GM19463 (cell line): ENCODE measurements around the gene SCN10A.

ENCODE experiments used
- ATAC-seq: cut with Tn5 transposase; IDR thresholded peaks from one replicate; pipeline ENCODE4 v1.9.1; 2021; ENCODE audit warnings: mild to moderate bottlenecking, moderate library complexity; ENCODE audit not compliant: unreplicated experiment

Gene SCN10A

DNA sequence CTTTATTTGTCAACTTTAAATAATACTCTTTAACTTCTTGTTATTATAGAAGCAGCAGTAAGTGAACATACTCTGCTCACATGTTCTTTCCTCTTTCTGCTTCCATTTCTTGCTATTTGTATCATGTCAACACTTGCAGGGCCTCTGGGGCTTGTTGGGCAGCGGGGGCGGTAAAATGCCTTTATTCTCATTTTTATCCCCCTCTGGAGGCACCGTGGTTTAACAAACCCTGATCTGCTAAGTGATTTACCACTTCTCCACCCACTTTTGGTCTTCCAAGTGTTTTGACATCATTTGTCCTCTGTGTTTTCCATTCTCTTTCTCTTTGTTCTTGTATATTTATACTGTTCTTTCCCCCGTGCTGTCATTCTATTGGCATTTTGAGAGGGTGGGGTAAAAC is 33.9 kb downstream of the SCN10A start:
- no peak for ATAC-seq

DNA sequence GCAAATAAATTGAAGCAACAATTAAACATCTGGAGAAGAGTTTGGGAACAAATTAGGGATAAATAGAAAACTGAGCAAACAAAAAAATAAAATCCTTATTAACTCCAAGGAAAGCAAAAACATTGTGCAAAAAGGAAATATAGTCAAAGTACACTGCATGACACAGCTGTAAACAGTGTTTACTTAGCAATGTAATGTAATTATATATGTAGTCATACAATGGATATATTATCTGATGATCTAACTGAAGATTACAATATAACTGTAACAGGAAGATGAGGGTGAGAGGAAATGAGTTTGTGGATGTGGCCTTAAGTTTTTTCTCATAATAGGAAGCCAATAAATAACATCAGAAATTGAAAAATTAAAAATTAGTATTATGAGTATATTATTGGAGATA is 42.5 kb downstream of the SCN10A start:
- ATAC-seq, result no peak

DNA sequence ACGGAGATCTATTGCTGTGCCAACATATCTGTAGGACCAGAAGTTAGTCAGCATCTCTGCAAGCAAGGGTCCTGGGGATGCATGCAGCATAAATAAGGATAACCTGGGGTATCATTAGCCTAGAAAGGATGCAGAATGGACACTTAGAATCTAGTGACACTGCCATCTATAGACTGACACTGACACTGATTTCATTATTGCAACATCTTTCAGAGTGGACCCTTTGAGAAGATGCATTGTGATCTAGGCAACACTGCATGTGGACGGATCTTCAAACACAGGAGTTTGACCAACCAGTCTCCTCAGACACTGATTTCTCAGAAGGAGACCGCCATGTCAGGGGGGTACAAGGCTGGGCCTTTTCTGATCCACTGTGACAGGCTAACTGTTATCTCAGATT is 52.4 kb downstream of the SCN10A start:
- no peak for ATAC-seq

DNA sequence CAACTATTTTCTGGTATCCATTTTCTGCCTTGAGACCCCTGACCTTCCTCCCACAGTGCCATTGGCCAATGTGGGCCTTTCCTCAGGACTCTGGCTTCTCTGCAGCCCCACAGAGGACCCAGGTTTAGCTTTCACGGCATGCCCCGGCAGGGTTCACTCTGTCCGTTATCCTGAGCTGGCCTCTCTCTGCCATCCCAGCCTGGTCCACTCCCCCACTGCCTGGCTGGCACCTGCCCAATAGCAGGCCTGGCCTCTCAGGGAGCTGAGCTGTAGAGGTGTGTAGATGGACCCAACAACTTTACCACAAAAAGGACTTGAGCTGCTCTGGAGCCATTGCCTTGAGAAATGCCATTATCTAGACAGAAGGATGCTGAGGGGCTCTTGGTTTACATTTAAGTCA is 57.5 kb downstream of the SCN10A start:
- ATAC-seq, result no peak

DNA sequence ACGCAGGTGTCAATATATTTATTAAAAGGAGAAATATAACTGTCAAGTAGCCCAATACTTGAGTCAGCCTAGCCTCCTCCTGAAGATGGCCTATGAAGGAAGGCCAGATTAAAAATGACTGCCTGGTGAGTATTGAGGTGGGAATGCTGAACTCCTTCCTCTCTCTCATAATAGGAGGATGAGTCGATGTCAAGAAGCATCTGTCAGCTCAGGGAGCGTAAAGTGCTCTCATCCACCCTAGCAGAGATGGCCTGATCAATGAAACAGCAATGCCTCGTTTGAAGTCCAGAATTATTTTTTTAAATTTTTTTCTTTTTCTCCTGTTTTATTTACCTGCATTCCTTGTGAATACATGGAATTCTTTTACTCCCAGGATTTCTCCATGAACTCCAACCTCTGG is 58.3 kb downstream of the SCN10A start:
- ATAC-seq, result no peak

DNA sequence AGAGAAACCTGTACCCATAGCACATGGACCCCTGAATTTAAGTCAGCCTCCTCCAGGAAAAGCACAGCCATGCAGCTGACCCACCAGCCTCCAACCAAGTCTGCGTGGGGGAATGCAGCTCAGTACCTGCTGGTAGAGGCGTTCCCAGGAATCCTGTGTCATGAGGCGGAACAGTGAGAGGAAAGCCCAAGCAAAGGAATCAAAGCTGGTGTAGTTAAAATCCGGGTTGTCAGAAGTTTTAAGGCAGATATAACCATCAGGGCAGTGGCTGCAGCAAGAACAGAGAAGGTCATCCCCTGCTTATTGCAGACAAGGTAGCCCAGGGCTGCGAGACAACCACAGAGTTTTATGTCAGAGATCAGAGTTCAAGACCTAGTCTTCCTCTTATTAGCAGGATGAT is 59.1 kb downstream of the SCN10A start:
- no peak for ATAC-seq

DNA sequence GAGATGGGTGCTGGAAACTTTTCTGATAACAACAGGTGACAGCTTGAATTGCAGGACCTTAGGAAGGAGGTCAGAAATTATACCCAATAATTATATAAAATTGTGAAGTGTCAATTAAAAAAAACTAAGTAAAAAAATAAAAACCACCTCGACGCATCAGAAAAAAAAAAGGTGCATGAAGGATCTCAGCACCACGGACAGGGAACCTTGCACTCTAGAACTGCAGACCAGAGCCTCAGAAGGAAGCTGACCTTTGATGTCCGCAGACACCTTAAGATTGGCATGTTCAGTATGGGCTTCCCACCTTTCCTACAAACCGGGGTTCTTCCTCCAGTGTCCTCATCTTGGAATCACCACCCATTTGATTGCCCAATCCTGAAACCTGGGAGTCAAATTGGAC is 60.9 kb downstream of the SCN10A start:
- no peak for ATAC-seq

DNA sequence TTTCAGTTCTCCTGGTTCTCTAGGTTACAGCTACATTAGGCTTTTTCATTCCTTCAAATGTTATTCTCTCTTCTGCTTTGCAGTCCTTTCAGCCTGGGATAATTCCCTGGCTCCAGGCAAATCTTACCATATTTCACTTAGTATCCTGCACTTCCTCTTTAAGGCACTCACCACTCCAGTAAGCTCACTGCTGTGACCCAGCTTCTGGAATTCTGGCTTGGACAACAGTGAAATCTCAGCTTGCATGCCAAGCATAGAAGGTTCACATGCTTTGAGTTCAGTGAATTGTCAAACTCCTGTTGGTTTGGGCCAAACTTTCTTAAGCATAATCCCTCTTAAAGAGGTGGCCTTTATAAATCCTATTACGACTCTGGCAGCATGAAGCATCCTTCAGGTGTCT is 69.4 kb downstream of the SCN10A start:
- ATAC-seq, result no peak

DNA sequence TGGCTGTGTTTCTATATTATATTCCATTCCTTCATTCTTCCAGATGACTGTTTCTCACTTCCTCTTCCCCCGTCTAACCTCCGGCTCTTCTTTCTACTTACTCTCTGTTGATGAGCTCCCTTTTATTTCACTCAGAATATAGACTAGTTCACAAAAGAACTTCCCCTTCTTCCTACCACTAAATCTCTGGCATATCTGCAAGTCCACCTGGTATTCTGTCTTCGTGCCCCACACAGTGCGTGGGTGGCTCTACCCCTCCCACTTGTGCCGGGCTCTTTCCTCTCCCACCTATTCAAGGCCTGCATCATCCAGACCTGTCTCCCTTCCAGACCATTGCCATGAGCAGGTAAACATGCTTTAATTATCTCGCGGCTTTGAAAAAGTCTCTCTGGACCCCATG is 73.0 kb downstream of the SCN10A start:
- no peak for ATAC-seq

DNA sequence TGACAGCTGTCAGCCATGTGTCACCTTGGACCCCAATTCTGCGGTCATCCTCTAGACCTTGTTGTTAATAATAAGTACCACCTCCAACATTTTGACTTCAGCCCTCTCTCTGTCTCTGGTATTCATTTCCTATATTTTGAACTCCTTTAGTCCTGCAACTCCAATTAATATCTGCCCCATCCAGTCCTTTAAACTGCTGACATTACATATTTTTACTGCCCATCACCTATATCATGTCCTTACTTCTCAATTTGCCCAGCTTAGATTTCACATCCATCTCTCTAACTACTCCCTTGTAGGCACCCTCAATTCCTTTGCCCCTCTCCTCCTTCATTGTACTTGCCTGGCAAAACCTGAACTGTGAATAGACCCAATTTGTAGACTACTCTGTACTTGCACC is 73.5 kb downstream of the SCN10A start:
- ATAC-seq, result no peak

DNA sequence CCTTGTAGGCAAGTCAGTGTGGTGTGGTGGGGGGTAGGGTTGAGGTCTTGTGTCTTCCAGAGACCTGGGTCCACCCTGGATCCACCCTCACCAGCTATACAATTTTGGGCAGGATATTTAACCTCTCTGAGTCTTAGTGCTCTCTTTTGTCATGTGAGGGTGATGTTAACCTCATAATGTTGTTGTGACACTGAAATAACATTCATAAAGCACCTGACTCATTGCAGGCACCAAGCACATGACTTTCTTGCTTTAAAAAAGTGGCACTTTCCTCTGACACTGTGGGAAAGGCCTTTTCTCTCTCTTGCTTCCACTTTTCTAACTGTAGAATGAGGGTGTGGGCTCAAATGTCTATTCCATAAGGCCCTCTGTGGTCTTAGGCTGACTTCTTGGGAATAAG is 75.5 kb downstream of the SCN10A start:
- ATAC-seq, result no peak

DNA sequence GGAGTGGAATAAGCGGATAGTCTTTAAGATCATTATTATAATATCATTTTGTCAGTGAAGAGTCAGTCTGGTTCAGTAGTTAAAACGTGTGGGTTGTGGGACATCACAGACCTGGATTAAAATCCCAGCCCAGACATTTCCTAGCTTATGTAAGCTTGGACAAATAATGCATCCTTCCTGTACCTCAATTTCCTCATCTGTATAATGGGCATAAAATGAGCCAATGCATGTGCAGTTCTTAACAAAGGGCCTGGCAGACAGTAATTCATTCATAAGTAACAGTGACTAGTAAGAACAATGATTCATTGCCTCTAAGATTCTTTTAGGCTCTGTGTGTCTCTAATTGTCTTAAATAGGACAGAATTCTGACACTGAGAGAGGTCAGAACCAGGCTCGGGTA is 76.1 kb downstream of the SCN10A start:
- ATAC-seq, result no peak

DNA sequence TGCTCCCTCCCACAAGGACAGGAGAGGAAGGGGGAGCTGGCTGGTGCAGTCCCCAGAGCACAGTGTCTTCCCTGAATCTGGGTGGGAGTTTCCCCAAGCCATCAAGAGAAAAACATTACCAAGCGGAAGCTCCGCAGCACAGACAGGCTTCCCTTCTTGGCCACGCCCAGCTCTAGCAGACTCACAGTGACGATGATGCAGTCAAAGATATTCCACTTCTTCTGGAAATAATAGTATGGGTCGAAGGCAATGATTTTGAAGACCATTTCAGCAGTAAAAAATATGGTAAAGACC is 76.7 kb downstream of the SCN10A start:
- ATAC-seq, result no peak

DNA sequence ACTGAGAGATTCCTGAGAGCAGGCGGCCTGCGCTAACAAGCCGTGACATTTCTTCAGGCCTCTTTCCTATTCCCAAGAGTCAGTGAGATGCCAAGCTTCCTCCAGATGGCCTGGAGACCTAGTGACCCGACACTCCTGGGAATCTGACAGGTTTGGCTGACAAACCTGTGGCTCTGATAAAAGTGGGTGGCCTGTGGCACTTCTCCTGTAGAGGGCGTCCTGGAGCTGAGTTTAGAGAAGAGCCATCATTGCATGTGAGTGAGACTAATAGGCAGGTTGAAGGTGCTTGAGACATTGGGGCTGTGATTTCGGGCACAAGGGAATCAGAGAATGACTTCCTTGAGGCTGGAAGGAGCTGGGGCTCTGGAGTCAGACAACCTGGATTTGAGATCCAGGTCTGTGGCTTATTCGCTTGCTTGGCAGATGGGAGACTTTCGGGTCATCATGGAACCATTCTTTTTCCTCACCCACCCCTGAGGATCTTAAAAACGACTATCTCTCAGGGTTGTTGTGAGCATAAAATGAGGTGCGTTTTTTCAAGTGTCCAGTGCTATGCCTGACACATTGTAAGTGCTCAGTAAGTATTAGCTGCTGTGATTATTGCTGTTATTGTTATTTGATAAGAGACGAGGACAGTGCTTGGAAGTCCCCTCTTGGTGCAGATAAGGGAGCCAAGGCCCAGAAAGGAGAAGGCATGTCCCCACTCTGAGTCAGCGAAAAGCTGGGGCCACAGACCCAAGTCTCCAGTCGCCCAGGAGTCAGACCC is 77.2 kb downstream of the SCN10A start:
- ATAC-seq, result no peak

DNA sequence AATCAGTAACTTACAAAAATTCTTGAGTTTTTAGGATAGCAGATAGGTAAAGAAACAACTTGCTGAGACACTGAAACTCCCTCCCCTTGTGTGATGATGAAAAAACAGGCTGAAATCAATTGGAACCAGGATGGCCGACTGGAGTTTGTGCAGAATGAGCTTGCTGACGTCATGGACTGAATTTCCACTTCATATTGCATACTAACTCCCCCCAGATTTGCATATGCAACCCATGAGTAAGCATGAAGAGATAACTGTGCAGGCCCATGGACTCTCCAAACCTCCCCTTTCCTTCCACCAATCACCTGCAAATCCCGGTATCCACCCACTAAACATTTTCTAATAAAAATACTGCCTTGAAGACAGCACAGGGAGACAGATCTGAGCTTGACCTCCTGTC is 84.5 kb downstream of the SCN10A start:
- ATAC-seq, result no peak

DNA sequence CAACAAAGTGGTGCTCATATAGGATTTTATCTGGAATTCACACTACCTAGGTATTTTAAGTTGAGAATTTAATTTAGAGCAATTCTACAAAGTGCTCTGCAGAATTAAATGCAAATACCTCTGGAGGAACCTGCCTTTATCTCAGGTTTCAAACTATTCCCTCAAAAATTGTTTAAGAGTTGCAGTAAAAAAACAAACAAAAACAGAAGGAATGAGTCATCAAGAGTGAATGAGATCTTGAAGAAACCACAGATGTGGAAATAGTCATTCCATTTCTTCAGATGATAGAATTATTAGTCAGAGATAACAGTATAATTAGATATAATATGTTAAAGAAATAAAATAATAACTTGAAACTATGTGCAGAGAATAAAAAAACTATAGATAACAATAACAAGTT is 85.7 kb downstream of the SCN10A start:
- no peak for ATAC-seq

DNA sequence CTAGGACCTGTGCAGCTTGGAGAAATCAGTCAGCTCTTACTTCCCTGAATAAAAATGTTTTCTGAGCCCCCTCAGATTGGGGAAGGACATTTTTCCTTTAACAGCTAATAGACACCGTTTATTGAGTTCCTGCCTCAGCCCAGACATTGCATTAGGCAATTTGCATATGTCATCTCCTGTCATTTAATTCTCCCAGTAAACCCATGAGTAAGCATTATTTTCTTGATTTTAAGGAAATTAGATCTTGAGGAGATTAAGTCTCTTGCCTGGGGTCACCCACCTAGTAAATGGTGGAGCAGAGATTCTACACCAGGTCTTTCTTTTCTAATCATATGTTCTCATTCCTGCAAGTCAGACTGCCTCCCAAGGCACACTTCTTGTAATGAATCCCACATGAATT is 88.0 kb downstream of the SCN10A start:
- no peak for ATAC-seq

DNA sequence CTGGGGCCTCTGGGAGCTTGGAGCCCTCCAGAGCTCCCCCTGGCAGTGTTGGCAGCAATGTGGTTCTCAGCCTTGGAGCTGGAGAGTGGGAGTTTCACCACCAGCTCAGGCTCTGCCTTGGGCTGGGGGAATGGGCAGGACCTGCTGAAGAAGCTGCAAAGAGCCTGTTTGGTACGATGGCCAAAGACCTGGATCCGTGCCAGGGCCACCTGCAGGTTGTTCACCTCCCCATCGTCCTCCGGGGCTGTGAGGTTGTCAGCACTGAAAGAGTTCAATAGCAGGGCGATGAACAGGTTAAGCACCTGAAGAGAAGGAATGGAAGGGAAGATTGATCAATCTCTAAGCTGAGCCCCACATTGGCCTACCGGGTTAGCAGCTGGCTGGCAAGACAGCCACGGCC is 89.3 kb downstream of the SCN10A start:
- no peak for ATAC-seq

DNA sequence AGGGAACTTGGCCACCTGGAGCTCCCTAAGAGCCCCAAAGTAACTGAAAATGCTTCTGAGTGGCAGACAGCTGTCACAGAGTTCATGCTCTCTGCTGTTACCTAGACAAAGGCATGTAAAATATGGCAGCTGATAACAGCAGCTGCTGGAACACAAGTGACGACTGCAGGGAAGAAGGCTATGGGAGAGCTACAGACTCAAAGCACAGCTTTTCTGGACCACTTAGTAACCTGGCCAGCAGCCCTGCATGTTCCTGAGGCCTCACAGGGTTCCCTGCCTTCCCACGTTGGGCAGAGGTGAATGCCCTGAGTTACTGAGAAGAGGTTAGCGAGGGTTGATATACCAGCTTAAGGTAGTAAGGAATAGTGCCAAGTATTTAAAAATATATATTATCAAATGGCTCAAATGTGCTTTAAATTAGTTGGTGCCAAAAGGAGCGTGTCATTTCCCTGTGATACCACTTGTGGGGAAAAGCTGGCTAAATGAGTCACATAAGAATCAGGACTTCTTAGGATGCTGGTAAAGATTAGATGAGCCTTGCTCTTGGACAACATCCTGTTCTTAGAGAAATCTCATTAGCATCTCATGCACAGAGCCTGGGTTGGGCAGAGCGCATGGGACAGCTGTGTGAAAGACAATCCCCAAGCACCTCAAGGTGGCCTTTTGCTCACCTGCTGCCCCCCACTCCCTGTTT is 90.1 kb downstream of the SCN10A start:
- ATAC-seq, result no peak

DNA sequence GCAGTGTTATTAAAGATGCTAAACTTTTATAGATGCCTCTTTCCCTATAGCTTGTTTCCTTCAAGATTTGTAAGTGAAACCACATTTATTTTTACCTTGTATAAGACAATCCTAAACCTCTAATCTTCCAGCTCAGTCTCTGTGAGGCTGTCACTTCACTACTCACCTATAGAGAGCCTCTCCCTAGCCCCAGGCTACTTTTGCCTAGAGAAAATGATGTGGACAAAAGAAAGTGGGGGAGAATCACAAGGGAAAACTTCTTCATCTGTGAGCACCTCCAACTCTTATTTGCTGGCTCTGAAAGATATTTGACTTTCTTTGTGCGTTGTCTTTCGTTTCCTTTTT is 91.7 kb downstream of the SCN10A start:
- ATAC-seq, result no peak

DNA sequence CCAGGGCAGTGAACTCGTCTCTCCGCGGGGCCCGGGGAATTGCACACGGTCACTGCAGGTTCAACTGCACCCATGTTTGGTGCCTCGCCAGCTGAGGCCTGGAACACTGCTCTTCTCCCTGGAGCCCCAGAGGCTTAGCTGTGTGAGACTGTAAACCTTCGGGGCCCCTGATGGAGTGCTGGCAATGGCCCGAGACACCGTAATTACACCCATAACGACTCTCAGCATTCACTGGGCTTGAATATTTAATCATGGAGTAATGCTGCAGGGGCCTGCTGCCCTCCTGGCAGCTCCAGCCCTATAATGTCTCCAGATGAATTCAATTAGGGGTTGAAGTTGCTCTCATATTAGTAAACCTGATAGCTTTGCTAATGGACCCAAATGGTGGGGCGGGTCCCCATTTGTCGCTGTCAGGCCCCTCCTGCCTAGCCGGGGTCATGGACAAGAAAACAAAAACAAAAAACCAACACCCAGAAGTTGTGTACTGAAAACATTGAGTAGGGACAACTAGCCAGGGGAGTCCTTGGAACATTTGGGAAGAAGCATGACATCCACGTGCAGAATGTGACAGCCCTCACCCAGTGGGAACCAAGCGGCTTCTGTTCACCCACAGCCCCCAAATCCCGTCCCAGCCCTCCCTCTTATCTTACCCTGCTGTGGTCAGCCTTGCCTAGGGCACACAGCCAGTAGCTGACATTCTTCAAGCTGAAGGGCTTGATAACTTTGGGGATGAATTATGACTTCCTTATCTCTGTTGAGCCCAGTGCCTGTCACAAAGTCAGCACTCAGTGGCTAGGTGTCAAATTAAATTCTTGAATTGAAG is 92.2 kb downstream of the SCN10A start:
- no peak for ATAC-seq
